Activated T-cell treated with anti-CD3 and anti-CD28 coated beads for 4 hours (primary cell): ENCODE data around the gene COMMD1.
A peak's percentile ranks its signal among the peaks of the same experiment; 100 is the strongest.
"Not testable (repeated sequence)": the region's sequence is repeated elsewhere in the genome, so short reads cannot be mapped to it uniquely, and the experiment has no call there.

Experiments
- DNase-seq: peaks from one replicate; pipeline ENCODE4 v3.0.0-alpha.2; 2020

Gene COMMD1

GRCh38 chr2:61905372-61906185, at the start of gene COMMD1:
COMMD1 (plus strand) TSS chr2:61905674; CDS start chr2:61905679, 5 bp downstream.
- peak; percentile 72 for DNase-seq

GRCh38 chr2:61857224-61857623, 48.2 kb upstream of the COMMD1 start:
- no peak for DNase-seq

- DNase-seq = no peak
Measured at GRCh38 chr2:61862085-61862484, 43.4 kb upstream of the COMMD1 start.

GRCh38 chr2:61866482-61867089, 38.9 kb upstream of the COMMD1 start:
- not testable (repeated sequence) for DNase-seq

- DNase-seq = no peak
Measured at GRCh38 chr2:61876400-61876799, 29.1 kb upstream of the COMMD1 start.

- DNase-seq = no peak
Measured at GRCh38 chr2:61877571-61878245, 27.8 kb upstream of the COMMD1 start.

DNA sequence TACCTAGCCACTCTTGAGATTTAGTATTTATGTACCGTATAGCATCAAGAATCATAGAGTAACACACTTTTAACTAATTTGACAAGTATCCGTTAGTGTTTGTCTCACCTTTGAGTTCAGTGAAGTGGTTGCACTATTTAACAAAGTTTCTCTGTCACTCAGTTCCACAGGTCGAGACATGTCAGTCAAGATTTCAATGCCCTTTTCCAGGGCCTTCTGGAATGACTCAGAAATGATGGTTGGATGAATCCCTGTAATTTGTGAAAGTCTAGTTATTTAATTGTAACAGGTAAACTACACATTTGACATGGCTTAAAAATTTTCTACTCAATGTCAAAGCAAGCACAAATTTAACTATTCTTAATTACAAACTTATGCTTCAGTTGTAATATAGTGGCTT, 26.7 kb upstream of the COMMD1 start:
- no peak for DNase-seq

DNA sequence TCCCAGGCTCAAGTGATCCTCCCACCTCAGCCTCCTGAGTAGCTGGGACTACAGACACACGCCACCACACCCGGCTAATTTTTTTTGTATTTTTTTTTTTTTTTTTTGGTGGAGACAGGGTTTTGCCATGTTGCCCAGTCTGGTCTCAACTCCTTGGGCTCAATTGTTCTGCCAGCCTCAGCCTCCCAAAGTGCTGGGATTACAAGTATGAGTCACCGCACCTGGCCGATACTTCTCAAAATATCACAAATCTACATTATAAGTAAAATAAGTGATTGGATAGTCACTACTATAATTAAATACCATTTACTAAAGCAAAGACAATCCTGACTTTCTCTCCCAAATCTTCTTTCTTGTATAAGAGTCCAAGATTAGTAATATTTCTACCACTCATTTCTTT, 26.1 kb upstream of the COMMD1 start:
- DNase-seq = not testable (repeated sequence)

DNA sequence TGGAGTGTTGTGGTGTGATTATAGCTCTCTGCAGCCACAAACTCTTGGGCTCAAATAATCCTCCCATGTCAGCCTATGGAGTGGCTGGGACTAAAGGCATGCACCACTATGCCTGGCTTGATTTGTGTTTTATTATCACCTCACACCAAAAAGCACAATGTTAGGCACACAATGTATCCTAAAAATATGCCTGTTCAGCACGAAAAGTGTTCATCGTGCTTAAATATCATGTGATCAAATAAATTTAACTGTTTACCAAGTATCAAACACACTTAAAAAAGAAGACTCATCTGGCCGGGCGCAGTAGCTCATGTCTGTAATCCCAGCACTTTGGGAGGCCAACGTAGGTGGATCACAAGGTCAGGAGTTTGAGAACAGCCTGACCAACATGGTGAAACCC, 22.6 kb upstream of the COMMD1 start:
- no peak for DNase-seq

DNA sequence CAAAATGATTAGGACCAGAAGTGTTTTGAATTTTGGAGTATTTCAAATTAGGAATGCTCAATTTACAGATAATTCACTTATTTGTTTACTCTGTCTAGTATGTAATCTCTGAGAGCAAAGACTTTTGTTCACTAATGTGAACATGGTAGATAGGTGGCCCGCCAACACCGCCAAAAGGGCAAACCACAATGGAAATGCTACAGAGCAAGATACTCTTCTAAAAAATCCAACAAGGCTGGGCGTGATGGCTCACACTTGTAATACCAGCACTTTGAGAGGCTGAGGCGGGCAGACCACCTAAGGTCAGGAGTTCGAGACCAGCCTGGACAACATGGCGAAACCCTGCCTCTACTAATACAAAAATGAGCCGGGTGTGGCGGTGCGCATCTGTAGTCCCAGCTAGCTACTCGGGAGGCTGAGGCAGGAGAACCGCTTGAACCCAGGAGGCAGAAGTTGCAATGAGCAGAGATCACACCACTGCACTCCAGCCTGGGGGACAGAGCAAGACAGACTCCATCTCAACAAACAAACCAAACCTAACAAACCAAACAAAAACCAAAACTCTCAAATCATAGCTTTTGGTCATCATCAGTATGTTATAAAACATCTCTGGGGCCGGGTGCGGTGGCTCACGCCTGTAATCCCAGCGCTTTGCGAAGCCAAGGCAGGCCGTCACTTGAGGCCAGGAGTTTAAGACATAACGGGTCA, 19.4 kb upstream of the COMMD1 start:
- no peak for DNase-seq

GRCh38 chr2:61887717-61888266, 17.7 kb upstream of the COMMD1 start:
- DNase-seq = no peak

DNA sequence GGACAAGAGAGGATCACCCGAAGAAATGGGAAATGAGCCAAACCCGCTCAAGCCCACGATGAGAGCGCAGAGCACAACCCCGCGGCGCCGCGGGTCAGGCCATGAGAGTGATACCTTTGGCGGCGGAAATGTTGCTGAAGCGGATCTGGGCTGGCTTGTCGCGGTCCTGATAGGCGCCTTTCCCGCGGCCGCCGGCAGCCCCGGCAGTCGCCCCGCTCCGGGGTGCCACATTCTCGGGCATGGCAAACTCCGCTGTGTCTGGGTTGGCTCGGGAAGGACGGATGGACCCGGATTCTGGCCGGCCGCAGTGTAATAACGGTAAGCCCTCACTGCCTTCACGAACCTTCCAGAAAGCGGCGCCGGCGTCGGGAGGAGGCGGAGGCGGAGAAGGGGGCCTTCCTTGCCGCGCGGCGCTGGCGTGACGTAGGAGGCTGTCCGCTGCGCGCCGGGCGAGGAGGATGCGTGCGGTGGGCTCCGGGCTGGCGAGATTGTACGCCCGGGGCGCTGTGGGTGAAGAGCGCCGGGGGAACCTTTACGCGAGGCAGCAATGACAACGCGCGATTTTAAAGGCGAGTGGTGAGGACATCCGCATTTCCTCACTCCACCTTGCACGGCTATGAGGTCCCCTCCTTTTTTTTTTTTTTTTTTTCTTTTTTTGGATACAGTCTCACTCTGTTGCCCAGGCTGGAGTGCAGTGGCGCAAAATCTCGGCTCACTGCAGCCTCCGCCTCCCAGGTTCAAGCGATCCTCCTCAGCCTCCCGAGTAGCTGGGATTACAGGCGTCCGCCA, 17.0 kb upstream of the COMMD1 start, which contains the start of gene CCT4:
Gene CCT4, minus strand, starts transcription at position 390 of the 789 bp plus-strand sequence. Its CDS starts 149 bp downstream, at position 241.
- peak; percentile 90 for DNase-seq

DNA sequence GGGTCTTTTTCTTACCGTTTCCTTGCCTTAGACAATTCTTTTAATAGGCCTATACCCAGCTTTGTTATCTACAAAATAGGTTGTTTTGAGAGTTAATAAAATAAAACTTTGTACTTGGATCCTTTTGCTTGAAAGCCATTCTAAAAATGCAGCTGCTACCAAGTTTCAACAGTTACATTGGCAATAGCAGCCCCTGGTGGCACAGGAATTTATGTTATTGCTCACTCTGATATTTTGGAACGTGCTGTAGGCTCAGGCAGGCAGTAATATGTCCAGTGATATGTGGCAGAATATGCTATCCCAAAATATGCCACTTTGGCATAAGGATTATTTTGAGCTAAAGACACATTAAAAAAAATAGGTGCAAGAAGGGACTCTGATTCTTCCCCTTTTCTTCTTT, 6.7 kb upstream of the COMMD1 start:
- DNase-seq = no peak

DNA sequence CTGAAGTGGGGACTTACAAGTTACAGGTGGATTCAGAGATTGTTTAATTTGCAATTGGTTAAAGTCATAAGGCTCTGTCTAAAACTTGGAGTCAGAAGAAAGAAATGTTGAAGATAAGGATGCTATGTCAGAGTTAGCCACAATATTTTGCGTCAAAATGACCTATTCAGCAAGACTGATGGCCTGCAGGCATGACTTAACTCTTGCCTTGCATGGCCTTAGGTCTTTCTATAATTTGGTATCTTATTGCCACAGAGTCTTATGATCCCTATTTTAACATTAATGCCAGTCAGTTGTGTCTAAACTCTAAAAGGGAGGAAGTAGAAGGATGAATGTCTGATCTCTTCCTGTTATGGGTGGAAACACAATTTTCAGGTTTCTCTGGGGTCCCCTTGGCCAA, 5.2 kb upstream of the COMMD1 start:
- no peak for DNase-seq

DNA sequence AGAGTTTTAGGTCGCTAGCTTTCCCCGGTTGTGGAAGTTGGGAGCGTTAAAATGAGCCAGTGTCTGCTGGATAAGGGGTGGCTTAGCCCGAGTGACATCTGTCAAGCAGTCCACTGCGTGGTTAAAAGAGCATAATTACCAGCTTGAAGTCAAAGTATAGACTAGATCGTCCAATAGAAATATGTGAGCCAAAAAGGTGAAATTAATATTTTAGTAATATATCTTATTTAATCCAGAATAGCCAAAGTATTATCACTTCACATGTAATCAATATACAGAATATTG, 654 bp downstream of the COMMD1 start:
- DNase-seq = no peak

- DNase-seq = no peak
Measured at GRCh38 chr2:61909116-61909515, 3.6 kb downstream of the COMMD1 start.

DNA sequence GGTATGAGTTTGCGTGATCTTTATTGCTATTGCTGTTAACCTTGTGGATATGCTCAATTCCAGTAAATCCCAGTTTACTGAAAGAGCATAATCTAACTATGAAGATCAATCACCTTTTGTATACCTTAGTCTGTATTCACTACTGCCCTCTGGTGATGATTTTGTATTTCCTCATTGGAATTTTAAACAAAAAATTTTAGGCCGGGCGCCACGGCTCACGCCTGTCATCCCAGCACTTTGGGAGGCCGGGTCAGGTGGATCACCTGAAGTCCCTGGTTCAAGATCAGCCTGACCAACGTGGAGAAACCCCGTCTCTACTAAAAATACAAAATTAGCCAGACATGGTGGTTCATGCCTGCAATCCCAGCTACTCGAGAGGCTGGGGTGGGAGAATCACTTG, 5.1 kb downstream of the COMMD1 start:
- no peak for DNase-seq

- no peak for DNase-seq
Measured at GRCh38 chr2:61911510-61911909, 6.0 kb downstream of the COMMD1 start.

GRCh38 chr2:61914794-61915193, 9.3 kb downstream of the COMMD1 start:
- not testable (repeated sequence) for DNase-seq

DNA sequence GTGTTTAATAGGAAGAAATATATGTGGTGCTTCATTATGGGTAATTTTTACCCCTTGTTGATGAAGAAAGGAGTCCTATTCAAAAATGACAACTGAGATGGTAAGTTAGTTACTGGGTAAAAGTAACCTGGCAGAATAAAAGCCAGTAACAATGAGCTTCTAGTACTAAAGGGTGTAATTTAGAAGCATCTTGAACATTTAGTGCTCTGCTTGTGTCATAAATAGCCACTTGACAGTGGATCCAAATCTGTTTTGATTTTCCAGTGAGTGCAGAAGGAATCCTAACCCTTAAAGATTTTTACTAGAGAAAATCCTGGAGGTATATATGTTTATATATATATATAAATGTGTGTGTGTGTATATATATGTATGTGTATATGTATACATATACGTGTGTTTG, 15.1 kb downstream of the COMMD1 start:
- DNase-seq = no peak

GRCh38 chr2:61922714-61923113, 17.2 kb downstream of the COMMD1 start:
- DNase-seq = no peak
